Activated CD8-positive, alpha-beta T cell treated with anti-CD3 and anti-CD28 coated beads, Interleukin-2, amount 10 ng/mL, durations not matched to agents 7 days and 5 days (primary cell): ENCODE results near the gene KCNQ2. TPM values are rescaled to one million over a fixed set of nuclear protein-coding genes. Genes with fewer than 3 reads are reported as not detected.

Experiments
- ATAC-seq: fragments of 150-1000 bp; cut with Tn5 transposase; one replicate; pipeline ENCODE4 v1.10.0; 2021; ENCODE audit warnings: moderate library complexity
- CTCF ChIA-PET: fragments of 350-600 bp; sonication (Branson Sonifier 250); formaldehyde crosslinking; loops from one replicate; lab custom pipeline; 2021; ENCODE audit warnings: antibody characterized with exemption; lab: Charles Lee
- POLR2A ChIA-PET: fragments of 350-600 bp; sonication (Branson Sonifier 250); formaldehyde crosslinking; loops from one replicate; lab custom pipeline; 2021; ENCODE audit warnings: antibody characterized with exemption; lab: Charles Lee
- DNase-seq: peaks from one replicate; pipeline ENCODE4 v3.0.0-alpha.2; 2020
- H3K27ac Mint-ChIP-seq: one replicate; pipeline ENCODE4 v1.8.0; 2021; ENCODE audit warnings: mild to moderate bottlenecking, mixed read lengths
- H3K27me3 Mint-ChIP-seq: one replicate; pipeline ENCODE4 v1.8.0; 2021; ENCODE audit warnings: low read depth, mixed read lengths
- H3K36me3 Mint-ChIP-seq: one replicate; pipeline ENCODE4 v1.8.0; 2021; ENCODE audit warnings: low read depth, mixed read lengths
- H3K4me1 Mint-ChIP-seq: one replicate; pipeline ENCODE4 v1.8.0; 2021; ENCODE audit warnings: low read depth, mixed read lengths
- H3K4me3 Mint-ChIP-seq: one replicate; pipeline ENCODE4 v1.8.0; 2021; ENCODE audit warnings: mild to moderate bottlenecking, mixed read lengths
- H3K9me3 Mint-ChIP-seq: one replicate; pipeline ENCODE4 v1.8.0; 2022; ENCODE audit warnings: mixed read lengths; ENCODE audit not compliant: insufficient read depth
- total RNA-seq, 2 experiments: library from RNA; stranded (reverse); gene quantifications; one replicate each; pipeline ENCODE4 v1.2.3, GENCODE V29; 2021

The KCNQ2 gene
- total RNA-seq, 2 experiments from 2014 or later, result not detected

DNA sequence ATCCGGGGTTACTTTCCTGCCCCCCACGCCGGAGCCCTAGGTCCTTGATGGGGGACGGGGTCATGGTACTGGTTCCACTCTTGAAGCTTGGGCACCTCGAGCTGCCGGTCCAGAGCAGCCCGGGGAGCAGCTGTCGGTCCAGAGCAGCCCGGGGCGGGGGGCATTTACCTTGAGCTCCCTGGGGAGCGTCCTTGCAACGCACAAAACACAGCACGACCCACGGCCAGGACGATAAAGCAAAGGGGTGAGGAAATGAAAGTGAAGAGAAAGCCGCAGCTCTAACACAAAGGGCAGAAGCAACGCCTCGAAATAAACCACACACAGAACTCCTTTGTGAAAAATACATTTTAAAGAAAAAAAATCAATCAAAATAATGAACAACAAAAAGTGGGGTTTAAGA, 39.1 kb downstream of the KCNQ2 start:
- H3K27me3 Mint-ChIP-seq, result peaks cover 10% of the 10 kb centered on the region
- H3K4me3 Mint-ChIP-seq, result no peak overlapping the region
- H3K9me3 Mint-ChIP-seq, result no peaks in the 10 kb centered on the region
- DNase-seq (no peak), ATAC-seq (no peak)
- peaks cover 16% of the 10 kb centered on the region for H3K4me1 Mint-ChIP-seq
- no peak overlapping the region for H3K27ac Mint-ChIP-seq
- no peaks in the 10 kb centered on the region for H3K36me3 Mint-ChIP-seq
- ChIA-PET CTCF (interaction anchor here (0.9 kb wide), 1 partner anchor 9 kb away, joined by 3 read pairs; no protein-coding TSS in a partner anchor), POLR2A (no interaction called here)

GRCh38 chr20:63432577-63433325, 39.7 kb downstream of the KCNQ2 start:
- no peak overlapping the region for H3K4me3 Mint-ChIP-seq
- H3K4me1 Mint-ChIP-seq, result peaks cover 16% of the 10 kb centered on the region
- no peak overlapping the region for H3K27ac Mint-ChIP-seq
- ChIA-PET CTCF (interaction anchor here (0.9 kb wide), 1 partner anchor 9 kb away, joined by 3 read pairs; no protein-coding TSS in a partner anchor), POLR2A (no interaction called here)
- ATAC-seq, result no peak
- no peaks in the 10 kb centered on the region for H3K9me3 Mint-ChIP-seq
- peaks cover 10% of the 10 kb centered on the region for H3K27me3 Mint-ChIP-seq
- H3K36me3 Mint-ChIP-seq, result no peaks in the 10 kb centered on the region
- DNase-seq, result no peak

DNA sequence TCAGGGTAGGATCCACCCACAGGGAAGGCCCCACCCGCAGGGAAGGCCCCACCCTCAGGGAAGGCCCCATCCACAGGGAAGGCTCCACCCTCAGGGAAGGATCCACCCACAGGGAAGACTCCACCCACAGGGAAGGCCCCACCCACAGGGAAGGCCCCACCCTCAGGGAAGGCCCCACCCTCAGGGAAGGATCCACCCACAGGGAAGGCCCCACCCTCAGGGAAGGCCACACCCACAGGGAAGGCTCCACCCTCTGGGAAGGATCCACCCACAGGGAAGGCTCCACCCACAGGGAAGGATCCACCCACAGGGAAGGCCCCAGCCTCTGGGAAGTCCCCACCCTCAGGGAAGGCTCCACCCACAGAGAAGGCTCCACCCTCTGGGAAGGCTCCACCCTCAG, 40.5 kb downstream of the KCNQ2 start:
- H3K9me3 Mint-ChIP-seq, result no peaks in the 10 kb centered on the region
- peaks cover 11% of the 10 kb centered on the region for H3K4me1 Mint-ChIP-seq
- ATAC-seq (no peak), DNase-seq (no peak)
- H3K27me3 Mint-ChIP-seq, result peaks cover 7% of the 10 kb centered on the region
- H3K27ac Mint-ChIP-seq, result no peak overlapping the region
- no peaks in the 10 kb centered on the region for H3K36me3 Mint-ChIP-seq
- POLR2A ChIA-PET, result no interaction called here
- no peak overlapping the region for H3K4me3 Mint-ChIP-seq
- CTCF ChIA-PET, result no interaction called here

- Mint-ChIP-seq H3K9me3 (no peaks in the 10 kb centered on the region), H3K4me3 (no peak overlapping the region), H3K36me3 (no peaks in the 10 kb centered on the region), H3K27me3 (peaks cover 5% of the 10 kb centered on the region), H3K4me1 (peaks cover 11% of the 10 kb centered on the region), H3K27ac (no peak overlapping the region)
- ATAC-seq (no peak), DNase-seq (no peak)
- CTCF ChIA-PET, result no interaction called here
- POLR2A ChIA-PET, result no interaction called here
Measured at GRCh38 chr20:63430891-63431290, 41.6 kb downstream of the KCNQ2 start.

DNA sequence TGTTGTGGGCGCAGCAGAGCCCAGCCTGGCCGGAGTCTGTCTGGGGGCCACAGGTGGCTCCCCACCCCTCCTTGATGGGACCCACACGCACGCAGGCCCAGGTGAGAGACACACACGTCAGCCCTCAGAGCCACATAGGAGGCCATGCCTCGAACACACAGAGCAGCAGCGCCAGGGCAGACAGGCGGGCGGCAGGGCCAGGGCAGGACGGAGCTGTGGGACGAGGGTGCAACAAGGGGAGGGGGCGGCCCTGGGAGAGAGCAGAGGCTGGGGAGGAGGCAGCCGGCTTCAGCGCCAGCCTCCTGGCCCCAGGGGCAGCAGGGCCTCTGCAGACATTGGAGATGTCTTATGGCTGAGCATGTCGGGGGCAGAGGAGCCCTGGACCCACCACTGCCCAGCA, 42.5 kb downstream of the KCNQ2 start:
- CTCF ChIA-PET, result no interaction called here
- Mint-ChIP-seq H3K4me3 (no peak overlapping the region), H3K36me3 (no peaks in the 10 kb centered on the region), H3K27me3 (no peaks in the 10 kb centered on the region), H3K4me1 (peaks cover 10% of the 10 kb centered on the region), H3K27ac (no peak overlapping the region), H3K9me3 (no peaks in the 10 kb centered on the region)
- DNase-seq (no peak), ATAC-seq (no peak)
- POLR2A ChIA-PET, result no interaction called here

DNA sequence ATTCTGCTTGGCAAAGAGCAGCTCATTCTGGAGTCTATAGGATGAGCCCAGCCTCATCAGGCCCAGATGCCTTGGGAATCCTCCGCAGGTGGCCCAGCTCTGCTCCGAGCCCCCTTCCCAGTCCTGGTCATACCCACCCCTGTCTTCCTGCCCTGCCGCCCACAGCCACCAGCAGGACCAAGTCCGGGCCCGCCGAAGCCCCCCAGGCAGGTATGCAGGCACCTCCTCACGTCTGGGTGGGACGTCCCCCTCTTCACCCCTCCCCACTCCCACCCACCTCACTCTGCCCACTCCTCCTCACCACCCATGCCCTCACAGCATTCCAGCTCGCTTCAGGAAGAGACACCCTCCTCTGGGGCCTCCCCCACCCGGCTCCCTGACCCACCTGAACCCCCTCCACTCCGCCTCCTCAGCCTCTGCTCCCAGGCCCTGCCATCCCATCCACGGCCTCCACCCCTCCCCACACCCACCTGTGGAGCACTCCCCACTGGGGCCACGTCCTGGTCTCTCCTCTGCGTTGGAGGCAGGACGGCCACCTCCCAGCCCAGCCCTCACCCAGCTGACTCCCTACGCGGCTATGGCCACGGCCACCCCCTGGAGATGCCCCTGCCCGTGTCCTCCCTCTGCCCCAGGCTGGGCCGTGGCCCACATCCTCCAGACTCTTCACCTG, 43.4 kb downstream of the KCNQ2 start:
- Mint-ChIP-seq H3K4me3 (no peak overlapping the region), H3K36me3 (no peaks in the 10 kb centered on the region), H3K9me3 (no peaks in the 10 kb centered on the region), H3K4me1 (peaks cover 6% of the 10 kb centered on the region), H3K27ac (no peak overlapping the region), H3K27me3 (no peaks in the 10 kb centered on the region)
- POLR2A ChIA-PET, result interaction anchor here (0.6 kb wide), 1 partner anchor 912 kb away, joined by 3 read pairs; no protein-coding TSS in a partner anchor
- DNase-seq, result no peak
- CTCF ChIA-PET, result no interaction called here
- no peak for ATAC-seq

DNA sequence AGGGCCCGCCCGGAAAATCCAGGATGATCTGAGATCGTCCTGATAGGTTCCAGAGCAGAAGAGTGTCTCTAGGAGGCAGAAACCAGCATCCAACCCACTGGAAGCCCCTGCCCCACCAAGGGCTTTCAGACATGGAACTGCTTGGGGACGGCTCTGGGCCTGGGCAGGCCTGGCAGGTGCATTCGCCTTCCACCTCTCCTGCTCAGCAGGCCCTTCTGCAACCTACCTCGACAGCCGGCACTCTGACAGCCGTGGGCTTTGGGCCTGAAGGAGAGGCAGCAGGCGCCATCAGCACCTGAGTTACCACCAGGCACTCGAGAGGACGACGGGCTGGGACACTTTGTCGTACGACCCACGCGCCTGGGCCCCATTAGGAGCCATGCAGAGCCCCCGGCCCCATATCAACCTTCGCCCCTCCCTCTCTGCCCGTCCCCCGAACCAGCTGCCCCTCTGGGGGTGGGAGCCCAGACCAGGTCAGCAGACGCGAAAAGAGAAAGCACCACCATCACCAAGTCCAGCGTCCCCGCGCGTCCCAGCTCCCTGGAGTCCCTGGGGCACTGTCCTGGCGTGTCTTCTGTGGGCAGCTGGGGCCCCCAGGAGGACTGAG, 44.6 kb downstream of the KCNQ2 start:
- H3K9me3 Mint-ChIP-seq, result no peaks in the 10 kb centered on the region
- CTCF ChIA-PET, result no interaction called here
- no peaks in the 10 kb centered on the region for H3K27me3 Mint-ChIP-seq
- ATAC-seq (no peak), DNase-seq (no peak)
- no peak overlapping the region for H3K4me3 Mint-ChIP-seq
- H3K27ac Mint-ChIP-seq, result no peak overlapping the region
- no peaks in the 10 kb centered on the region for H3K36me3 Mint-ChIP-seq
- POLR2A ChIA-PET, result no interaction called here
- no peaks in the 10 kb centered on the region for H3K4me1 Mint-ChIP-seq

- H3K4me1 Mint-ChIP-seq, result no peaks in the 10 kb centered on the region
- ChIA-PET CTCF (no interaction called here), POLR2A (no interaction called here)
- no peaks in the 10 kb centered on the region for H3K9me3 Mint-ChIP-seq
- H3K27me3 Mint-ChIP-seq, result no peaks in the 10 kb centered on the region
- no peaks in the 10 kb centered on the region for H3K36me3 Mint-ChIP-seq
- no peak overlapping the region for H3K4me3 Mint-ChIP-seq
- no peak overlapping the region for H3K27ac Mint-ChIP-seq
- ATAC-seq (no peak), DNase-seq (no peak)
Measured at GRCh38 chr20:63427206-63427605, 45.2 kb downstream of the KCNQ2 start.

- Mint-ChIP-seq H3K4me3 (no peak overlapping the region), H3K9me3 (no peaks in the 10 kb centered on the region), H3K4me1 (no peaks in the 10 kb centered on the region), H3K36me3 (no peaks in the 10 kb centered on the region), H3K27me3 (no peaks in the 10 kb centered on the region), H3K27ac (no peak overlapping the region)
- no peak for DNase-seq
- no peak for ATAC-seq
- CTCF ChIA-PET, result no interaction called here
- POLR2A ChIA-PET, result no interaction called here
Measured at GRCh38 chr20:63425846-63426485, 46.5 kb downstream of the KCNQ2 start.

DNA sequence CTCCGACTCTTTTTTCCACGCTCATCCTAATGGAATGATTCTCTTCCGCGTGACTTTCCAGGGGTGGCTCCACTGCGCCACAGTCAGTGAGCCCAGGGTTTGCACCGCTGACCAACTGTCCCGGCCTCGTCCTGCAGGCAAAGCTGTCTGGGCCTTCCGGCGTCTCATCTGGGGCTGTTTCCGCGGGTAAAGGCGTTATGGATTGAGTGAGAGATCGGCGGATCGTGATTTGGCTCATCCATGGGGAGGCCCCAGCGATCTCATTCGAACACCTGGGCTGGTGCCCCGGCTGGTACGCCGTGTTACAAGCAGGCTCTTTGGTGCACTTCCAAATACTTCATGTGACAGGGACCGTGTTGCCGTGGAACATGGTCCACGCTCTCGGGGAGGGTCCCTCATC, 47.8 kb downstream of the KCNQ2 start:
- no peaks in the 10 kb centered on the region for H3K27me3 Mint-ChIP-seq
- POLR2A ChIA-PET, result no interaction called here

DNA sequence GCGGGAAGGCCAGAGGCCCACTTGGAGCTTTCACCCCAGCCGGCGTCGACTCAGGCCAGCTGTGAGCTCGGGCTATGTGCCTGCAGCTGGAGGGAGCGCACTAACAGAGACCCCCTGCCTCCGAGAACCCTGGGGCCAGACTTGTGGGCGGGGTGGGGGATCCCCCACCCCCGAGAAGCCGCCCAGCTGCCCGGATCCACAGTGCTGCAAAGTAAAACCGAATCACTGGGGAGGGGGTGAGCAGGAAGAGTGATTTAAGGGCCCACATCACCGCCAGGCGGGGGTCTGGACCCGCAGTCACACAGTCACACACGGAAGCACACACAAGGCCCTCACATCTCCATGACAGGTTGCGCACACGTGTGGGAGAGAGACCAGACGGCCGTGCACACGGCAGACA, 48.7 kb downstream of the KCNQ2 start:
- Mint-ChIP-seq H3K27me3 (no peaks in the 10 kb centered on the region), H3K27ac (no peak overlapping the region), H3K9me3 (no peaks in the 10 kb centered on the region), H3K4me3 (no peak overlapping the region), H3K4me1 (no peaks in the 10 kb centered on the region), H3K36me3 (no peaks in the 10 kb centered on the region)
- ChIA-PET CTCF (no interaction called here), POLR2A (no interaction called here)
- DNase-seq, result no peak
- ATAC-seq, result no peak

More for the DNA sequence above, 47.8 kb downstream of the KCNQ2 start:
- no peaks in the 10 kb centered on the region for H3K9me3 Mint-ChIP-seq
- no peak overlapping the region for H3K27ac Mint-ChIP-seq
- DNase-seq, result no peak
- CTCF ChIA-PET, result no interaction called here
- H3K4me3 Mint-ChIP-seq, result no peak overlapping the region
- ATAC-seq, result no peak
- H3K4me1 Mint-ChIP-seq, result no peaks in the 10 kb centered on the region
- no peaks in the 10 kb centered on the region for H3K36me3 Mint-ChIP-seq

- CTCF ChIA-PET, result no interaction called here
- H3K4me1 Mint-ChIP-seq, result no peaks in the 10 kb centered on the region
- no peaks in the 10 kb centered on the region for H3K27me3 Mint-ChIP-seq
- H3K36me3 Mint-ChIP-seq, result no peaks in the 10 kb centered on the region
- POLR2A ChIA-PET, result no interaction called here
- H3K9me3 Mint-ChIP-seq, result no peaks in the 10 kb centered on the region
- ATAC-seq (no peak), DNase-seq (no peak)
- no peak overlapping the region for H3K4me3 Mint-ChIP-seq
- no peak overlapping the region for H3K27ac Mint-ChIP-seq
Measured at GRCh38 chr20:63422653-63423052, 49.8 kb downstream of the KCNQ2 start.
